Ascending aorta (tissue), 2 donors: ENCODE data around the gene PXDN. TPM values are rescaled to one million over a fixed set of nuclear protein-coding genes. Genes with fewer than 3 reads are reported as not detected.
A peak's percentile ranks its signal among the peaks of the same experiment; 100 is the strongest.

Experiments
- DNase-seq, 2 donors: peaks; one replicate each; pipeline ENCODE4 v3.0.0-alpha.2; 2019; ENCODE audit warnings: low spot score in 2 of 2
- H3K27ac ChIP-seq, 2 donors: fragments of 200-600 bp; sonication (generic); one replicate each; pipeline ENCODE4 v1.5.1; 2016 to 2017; ENCODE audit warnings: mild to moderate bottlenecking in 1 of 2
- H3K27me3 ChIP-seq: fragments of 200-600 bp; sonication (generic); one replicate; pipeline ENCODE4 v1.5.1; 2017
- H3K36me3 ChIP-seq, 2 donors: fragments of 200-600 bp; sonication (generic); one replicate each; pipeline ENCODE4 v1.5.1; 2016
- H3K4me1 ChIP-seq, 2 donors: fragments of 200-600 bp; sonication (generic); one replicate each; pipeline ENCODE4 v1.5.1; 2016 to 2017; ENCODE audit warnings: mild to moderate bottlenecking in 1 of 2
- H3K4me3 ChIP-seq, 2 donors: fragments of 200-600 bp; sonication (generic); one replicate each; pipeline ENCODE4 v1.5.1; 2016 to 2017; ENCODE audit warnings: mild to moderate bottlenecking in 1 of 2
- H3K9me3 ChIP-seq, 2 donors: fragments of 200-600 bp; sonication (generic); one replicate each; pipeline ENCODE4 v1.5.1; 2016
- CTCF ChIP-seq, 3 experiments: fragments of 200-600 bp in 2 of 3; fragments of 450-650 bp in 1 of 3; sonication (generic) in 2 of 3; IDR thresholded peaks; one replicate each; pipeline ENCODE4 v1.5.1; 2016 to 2019; ENCODE audit warnings: antibody characterized with exemption in 3 of 3, mild to moderate bottlenecking in 1 of 3, moderate library complexity in 1 of 3
- intact Hi-C: fragments of 100-400 bp; cut with DNase I; formaldehyde crosslinking; loops from one replicate; pipeline ENCODE4 v1.15.1; 2023
- total RNA-seq: library from RNA; depleted of rRNA; stranded (reverse); fragments of >200 nt; gene quantifications from one replicate; pipeline ENCODE4 v1.1.0, GENCODE V29; 2016

PXDN gene
- total RNA-seq, 1 donor from 2014 or later: 188 TPM

GRCh38 chr2:1778566-1778965, 34.3 kb upstream of the PXDN start:
- intact Hi-C loops: no loop called here
- DNase-seq: no peak

GRCh38 chr2:1777781-1778180, 33.5 kb upstream of the PXDN start:
- no peak overlapping the region for H3K27ac ChIP-seq
- no peak for TF ChIP-seq CTCF (IDR thresholded peaks at IDR 0.05)
- no peaks in the 10 kb centered on the region for H3K9me3 ChIP-seq
- H3K4me1 ChIP-seq: peaks cover 7 to 13% of the 10 kb centered on the region in 2 donors
- H3K4me3 ChIP-seq: no peak overlapping the region
- DNase-seq: no peak
- no peaks in the 10 kb centered on the region for H3K27me3 ChIP-seq
- intact Hi-C loops: no loop called here
- no peaks in the 10 kb centered on the region for H3K36me3 ChIP-seq

More at GRCh38 chr2:1778566-1778965, 34.3 kb upstream of the PXDN start:
- TF ChIP-seq CTCF (IDR thresholded peaks at IDR 0.05): no peak
- Histone ChIP-seq H3K27ac (no peak overlapping the region), H3K36me3 (no peaks in the 10 kb centered on the region), H3K4me1 (peaks cover 0 to 5% of the 10 kb centered on the region in 2 donors), H3K27me3 (no peaks in the 10 kb centered on the region), H3K9me3 (no peaks in the 10 kb centered on the region), H3K4me3 (no peak overlapping the region)

- DNase-seq: no peak
- Histone ChIP-seq H3K36me3 (no peaks in the 10 kb centered on the region), H3K27ac (no peak overlapping the region), H3K9me3 (no peaks in the 10 kb centered on the region), H3K4me1 (peaks cover 7 to 18% of the 10 kb centered on the region in 2 donors), H3K4me3 (no peak overlapping the region), H3K27me3 (no peaks in the 10 kb centered on the region)
- no peak for TF ChIP-seq CTCF (IDR thresholded peaks at IDR 0.05)
- intact Hi-C loops: no loop called here
Measured at GRCh38 chr2:1777156-1777555, 32.8 kb upstream of the PXDN start.

- no peak overlapping the region for H3K4me3 ChIP-seq
- TF ChIP-seq CTCF (IDR thresholded peaks at IDR 0.05): no peak
- H3K36me3 ChIP-seq: no peaks in the 10 kb centered on the region
- no peak overlapping the region for H3K27ac ChIP-seq
- H3K9me3 ChIP-seq: no peaks in the 10 kb centered on the region
- H3K4me1 ChIP-seq: peaks cover 7 to 18% of the 10 kb centered on the region in 2 donors
- H3K27me3 ChIP-seq: no peaks in the 10 kb centered on the region
- intact Hi-C loops: no loop called here
- DNase-seq: no peak
Measured at GRCh38 chr2:1775511-1776035, 31.3 kb upstream of the PXDN start.

- TF ChIP-seq CTCF (IDR thresholded peaks at IDR 0.05): no peak
- Histone ChIP-seq H3K9me3 (no peaks in the 10 kb centered on the region), H3K4me3 (no peak overlapping the region), H3K27me3 (no peaks in the 10 kb centered on the region), H3K27ac (no peak overlapping the region), H3K36me3 (no peaks in the 10 kb centered on the region), H3K4me1 (peaks cover 7 to 18% of the 10 kb centered on the region in 2 donors)
- DNase-seq: no peak
- intact Hi-C loops: loop anchor here (5.0 kb wide), 1 partner anchor 42 kb away; no protein-coding TSS in a partner anchor
Measured at GRCh38 chr2:1774929-1775328, 30.6 kb upstream of the PXDN start.

- Histone ChIP-seq H3K9me3 (no peaks in the 10 kb centered on the region), H3K4me3 (no peak overlapping the region), H3K4me1 (peaks cover 7 to 18% of the 10 kb centered on the region in 2 donors), H3K27ac (peak overlapping the region in 1 of 2 donors; percentile 72), H3K36me3 (no peaks in the 10 kb centered on the region), H3K27me3 (no peaks in the 10 kb centered on the region)
- intact Hi-C loops: loop anchor here (2.0 to 5.0 kb wide), 2 partner anchors 43 to 181 kb away; no protein-coding TSS in a partner anchor
- TF ChIP-seq CTCF (IDR thresholded peaks at IDR 0.05): no peak
- DNase-seq: no peak
Measured at GRCh38 chr2:1773883-1774282, 29.6 kb upstream of the PXDN start.
